ENCODE measurements around the gene ZBTB25.

DNA sequence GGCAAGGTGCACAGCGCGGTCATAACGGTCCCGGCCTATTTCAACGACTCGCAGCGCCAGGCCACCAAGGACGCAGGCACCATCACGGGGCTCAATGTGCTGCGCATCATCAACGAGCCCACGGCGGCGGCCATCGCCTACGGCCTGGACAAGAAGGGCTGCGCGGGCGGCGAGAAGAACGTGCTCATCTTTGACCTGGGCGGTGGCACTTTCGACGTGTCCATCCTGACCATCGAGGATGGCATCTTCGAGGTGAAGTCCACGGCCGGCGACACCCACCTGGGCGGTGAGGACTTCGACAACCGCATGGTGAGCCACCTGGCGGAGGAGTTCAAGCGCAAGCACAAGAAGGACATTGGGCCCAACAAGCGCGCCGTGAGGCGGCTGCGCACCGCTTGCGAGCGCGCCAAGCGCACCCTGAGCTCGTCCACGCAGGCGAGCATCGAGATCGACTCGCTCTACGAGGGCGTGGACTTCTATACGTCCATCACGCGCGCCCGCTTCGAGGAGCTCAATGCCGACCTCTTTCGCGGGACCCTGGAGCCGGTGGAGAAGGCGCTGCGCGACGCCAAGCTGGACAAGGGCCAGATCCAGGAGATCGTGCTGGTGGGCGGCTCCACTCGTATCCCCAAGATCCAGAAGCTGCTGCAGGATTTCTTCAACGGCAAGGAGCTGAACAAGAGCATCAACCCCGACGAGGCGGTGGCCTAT lies 37.8 kb upstream of the ZBTB25 start:
- TF ChIP-seq, protein P1, sequence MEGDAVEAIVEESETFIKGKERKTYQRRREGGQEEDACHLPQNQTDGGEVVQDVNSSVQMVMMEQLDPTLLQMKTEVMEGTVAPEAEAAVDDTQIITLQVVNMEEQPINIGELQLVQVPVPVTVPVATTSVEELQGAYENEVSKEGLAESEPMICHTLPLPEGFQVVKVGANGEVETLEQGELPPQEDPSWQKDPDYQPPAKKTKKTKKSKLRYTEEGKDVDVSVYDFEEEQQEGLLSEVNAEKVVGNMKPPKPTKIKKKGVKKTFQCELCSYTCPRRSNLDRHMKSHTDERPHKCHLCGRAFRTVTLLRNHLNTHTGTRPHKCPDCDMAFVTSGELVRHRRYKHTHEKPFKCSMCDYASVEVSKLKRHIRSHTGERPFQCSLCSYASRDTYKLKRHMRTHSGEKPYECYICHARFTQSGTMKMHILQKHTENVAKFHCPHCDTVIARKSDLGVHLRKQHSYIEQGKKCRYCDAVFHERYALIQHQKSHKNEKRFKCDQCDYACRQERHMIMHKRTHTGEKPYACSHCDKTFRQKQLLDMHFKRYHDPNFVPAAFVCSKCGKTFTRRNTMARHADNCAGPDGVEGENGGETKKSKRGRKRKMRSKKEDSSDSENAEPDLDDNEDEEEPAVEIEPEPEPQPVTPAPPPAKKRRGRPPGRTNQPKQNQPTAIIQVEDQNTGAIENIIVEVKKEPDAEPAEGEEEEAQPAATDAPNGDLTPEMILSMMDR (IDR thresholded peaks at IDR 0.05): no peak
- TF ChIP-seq POLR2A (IDR thresholded peaks at IDR 0.05): no peak
